ENCODE results near the gene ADAMTS6.

Gene ADAMTS6

DNA sequence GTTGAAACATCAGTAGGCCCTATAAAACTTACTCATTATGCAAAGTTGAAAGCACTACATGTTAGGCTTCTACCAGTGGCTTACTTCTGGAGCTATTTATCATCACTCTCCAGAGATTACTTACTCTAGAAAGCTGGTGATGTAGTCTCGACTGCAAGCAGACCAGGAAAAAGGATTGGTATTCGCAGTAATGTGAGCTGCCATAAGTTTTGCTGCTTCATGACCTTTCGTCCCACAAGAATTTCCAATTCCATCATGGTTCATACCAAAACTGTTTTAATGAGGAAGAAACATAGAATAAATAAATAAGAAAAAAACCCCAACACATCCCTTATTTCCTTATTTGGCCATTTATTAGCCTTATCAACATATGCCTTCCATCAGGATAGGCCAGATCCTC lies 181.9 kb downstream of the ADAMTS6 start:
- ChIA-PET POLR2A (no interaction called here), CTCF (no interaction called here)
- TF ChIP-seq ZNF384 (IDR thresholded peaks at IDR 0.05) (no peak), SP1 (IDR thresholded peaks at IDR 0.05) (no peak), HDGF (IDR thresholded peaks at IDR 0.05; ENCODE audit: borderline replicate concordance) (no peak), L3MBTL2 (conservative IDR thresholded peaks at IDR 0.05) (no peak), TARDBP (IDR thresholded peaks at IDR 0.05) (no peak), FOXM1 (IDR thresholded peaks at IDR 0.05; ENCODE audit: borderline replicate concordance) (no peak), BHLHE40 (IDR thresholded peaks at IDR 0.05; ENCODE audit: borderline replicate concordance) (no peak), NFRKB (IDR thresholded peaks at IDR 0.05) (no peak)
- DNase-seq (ENCODE audit: extremely low spot score) = no peak

DNA sequence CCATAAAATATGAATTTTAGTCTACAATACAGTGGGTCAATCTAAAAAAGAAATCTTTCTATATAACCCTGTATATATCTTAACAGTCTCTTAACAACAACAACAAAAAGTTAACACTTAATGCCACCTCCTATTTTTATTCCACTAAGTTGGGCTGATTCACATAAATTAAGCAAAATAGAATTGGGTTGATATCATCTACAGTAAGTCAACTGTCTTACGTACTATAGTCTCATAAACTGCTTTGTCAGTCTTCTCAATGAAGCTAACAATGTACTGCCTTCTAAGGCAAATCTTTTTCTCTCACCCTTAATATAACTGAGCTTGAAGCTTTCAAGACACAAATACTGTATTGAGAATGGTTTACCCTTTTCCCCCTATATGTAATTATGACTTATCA lies 185.7 kb downstream of the ADAMTS6 start:
- POLR2A ChIA-PET = no interaction called here
- DNase-seq (ENCODE audit: extremely low spot score) = no peak
- CTCF ChIA-PET = no interaction called here
- TF ChIP-seq SP1 (IDR thresholded peaks at IDR 0.05) = no peak
- TF ChIP-seq HDGF (IDR thresholded peaks at IDR 0.05; ENCODE audit: borderline replicate concordance) = no peak
- no peak for TF ChIP-seq PKNOX1 (IDR thresholded peaks at IDR 0.05)
- TF ChIP-seq BHLHE40 (IDR thresholded peaks at IDR 0.05; ENCODE audit: borderline replicate concordance) = no peak
- no peak for TF ChIP-seq ZNF384 (IDR thresholded peaks at IDR 0.05)
- TF ChIP-seq ELF4 (IDR thresholded peaks at IDR 0.05) = no peak
- no peak for TF ChIP-seq CTBP1 (IDR thresholded peaks at IDR 0.05; ENCODE audit: borderline replicate concordance)
- TF ChIP-seq NFRKB (IDR thresholded peaks at IDR 0.05) = no peak
- TF ChIP-seq LEF1 (IDR thresholded peaks at IDR 0.05; ENCODE audit: borderline replicate concordance) = no peak
- TF ChIP-seq L3MBTL2 (conservative IDR thresholded peaks at IDR 0.05) = no peak

DNA sequence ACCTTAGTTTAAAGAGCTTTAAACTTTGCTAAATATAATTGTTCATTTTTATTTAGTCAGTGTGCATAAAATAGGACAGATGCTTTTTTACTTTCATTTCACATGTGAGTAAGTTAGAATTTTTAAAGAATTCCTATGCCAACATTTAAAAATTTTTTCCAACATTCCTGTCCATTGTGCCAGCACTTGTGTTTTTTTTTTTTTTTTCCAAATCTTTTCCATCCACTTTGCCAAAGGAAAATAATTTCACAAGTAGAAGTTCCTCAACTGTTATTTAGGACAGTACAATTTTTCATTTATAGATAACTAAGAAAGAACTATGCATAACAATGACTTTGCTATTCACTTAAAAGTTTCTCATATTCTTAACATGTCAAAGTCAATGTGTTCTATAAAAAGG lies 189.5 kb downstream of the ADAMTS6 start:
- ChIA-PET CTCF (no interaction called here), POLR2A (no interaction called here)
- DNase-seq (ENCODE audit: extremely low spot score) = no peak
- TF ChIP-seq FOXM1 (IDR thresholded peaks at IDR 0.05; ENCODE audit: borderline replicate concordance) (no peak), FOXA1 (IDR thresholded peaks at IDR 0.05) (no peak), LEF1 (IDR thresholded peaks at IDR 0.05; ENCODE audit: borderline replicate concordance) (no peak), CTBP1 (IDR thresholded peaks at IDR 0.05; ENCODE audit: borderline replicate concordance) (no peak), SP1 (IDR thresholded peaks at IDR 0.05) (no peak), ARNT (IDR thresholded peaks at IDR 0.05) (no peak), ZNF384 (IDR thresholded peaks at IDR 0.05) (no peak), L3MBTL2 (conservative IDR thresholded peaks at IDR 0.05) (no peak), NFRKB (IDR thresholded peaks at IDR 0.05) (no peak), PKNOX1 (IDR thresholded peaks at IDR 0.05) (no peak), ELF4 (IDR thresholded peaks at IDR 0.05) (no peak), BHLHE40 (IDR thresholded peaks at IDR 0.05; ENCODE audit: borderline replicate concordance) (no peak), TARDBP (IDR thresholded peaks at IDR 0.05) (no peak), SUZ12 (IDR thresholded peaks at IDR 0.05) (no peak), HDGF (IDR thresholded peaks at IDR 0.05; ENCODE audit: borderline replicate concordance) (no peak), FOXK2 (IDR thresholded peaks at IDR 0.05) (no peak)

DNA sequence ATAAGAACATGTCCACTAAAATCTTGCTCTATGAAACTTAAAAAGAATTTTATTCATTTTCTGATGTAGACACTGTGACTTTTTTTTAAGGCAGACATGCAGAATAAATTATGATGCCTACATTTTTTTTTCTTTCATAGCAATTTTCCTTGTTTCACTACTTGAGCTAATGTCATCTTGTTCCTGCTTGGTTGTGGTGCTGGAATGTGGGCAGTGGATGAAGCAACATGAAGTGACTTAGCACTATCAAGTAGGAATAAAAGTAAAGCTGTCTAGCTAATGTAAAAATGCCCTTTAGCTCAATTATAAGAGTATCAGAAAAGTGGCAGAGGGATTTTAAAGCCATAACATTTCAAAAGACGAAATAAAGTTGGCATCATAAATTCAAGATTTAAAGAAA lies 191.0 kb downstream of the ADAMTS6 start:
- TF ChIP-seq ELF4 (IDR thresholded peaks at IDR 0.05) = no peak
- no peak for TF ChIP-seq BHLHE40 (IDR thresholded peaks at IDR 0.05; ENCODE audit: borderline replicate concordance)
- no peak for TF ChIP-seq FOXA1 (IDR thresholded peaks at IDR 0.05)
- TF ChIP-seq SP1 (IDR thresholded peaks at IDR 0.05) = no peak
- TF ChIP-seq HDGF (IDR thresholded peaks at IDR 0.05; ENCODE audit: borderline replicate concordance) = no peak
- TF ChIP-seq TARDBP (IDR thresholded peaks at IDR 0.05) = no peak
- no peak for TF ChIP-seq NFRKB (IDR thresholded peaks at IDR 0.05)
- no peak for TF ChIP-seq LEF1 (IDR thresholded peaks at IDR 0.05; ENCODE audit: borderline replicate concordance)
- no peak for TF ChIP-seq CTBP1 (IDR thresholded peaks at IDR 0.05; ENCODE audit: borderline replicate concordance)
- TF ChIP-seq FOXK2 (IDR thresholded peaks at IDR 0.05) = no peak
- TF ChIP-seq PKNOX1 (IDR thresholded peaks at IDR 0.05) = no peak
- TF ChIP-seq SUZ12 (IDR thresholded peaks at IDR 0.05) = no peak
- TF ChIP-seq ARNT (IDR thresholded peaks at IDR 0.05) = no peak
- no peak for TF ChIP-seq L3MBTL2 (conservative IDR thresholded peaks at IDR 0.05)
- TF ChIP-seq FOXM1 (IDR thresholded peaks at IDR 0.05; ENCODE audit: borderline replicate concordance) = no peak
- no peak for TF ChIP-seq ZNF384 (IDR thresholded peaks at IDR 0.05)
- no peak for DNase-seq (ENCODE audit: extremely low spot score)
- ChIA-PET POLR2A (no interaction called here), CTCF (no interaction called here)

- DNase-seq (ENCODE audit: extremely low spot score) = no peak
- ChIA-PET POLR2A (no interaction called here), CTCF (no interaction called here)
- no peak for TF ChIP-seq FOXK2 (IDR thresholded peaks at IDR 0.05)
These were observed 193.1 kb downstream of the ADAMTS6 start for GRCh38 chr5:65288657-65289056.

DNA sequence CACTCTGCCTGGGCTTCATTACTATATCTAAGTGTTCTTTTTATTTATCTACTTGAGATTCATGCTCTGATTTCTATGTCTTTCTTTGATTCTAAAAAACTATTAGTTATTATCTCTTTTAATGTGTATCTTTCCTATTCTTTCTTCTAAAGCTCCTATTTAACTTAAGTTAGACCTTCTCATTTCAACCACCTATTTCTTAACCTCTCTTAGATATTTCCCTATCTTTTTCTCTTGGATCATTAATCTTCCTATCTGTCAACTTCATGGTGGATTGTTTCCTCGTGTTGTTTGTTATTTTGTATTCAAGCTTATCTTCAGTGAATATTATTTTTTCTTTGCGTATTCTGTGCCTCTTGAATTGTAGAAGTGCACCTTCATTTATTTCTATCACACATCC lies 202.1 kb downstream of the ADAMTS6 start:
- TF ChIP-seq ZNF384 (IDR thresholded peaks at IDR 0.05) (no peak), NFRKB (IDR thresholded peaks at IDR 0.05) (no peak), HDGF (IDR thresholded peaks at IDR 0.05; ENCODE audit: borderline replicate concordance) (no peak), LEF1 (IDR thresholded peaks at IDR 0.05; ENCODE audit: borderline replicate concordance) (no peak), ELF4 (IDR thresholded peaks at IDR 0.05) (no peak), SP1 (IDR thresholded peaks at IDR 0.05) (no peak), ARNT (IDR thresholded peaks at IDR 0.05) (no peak), FOXM1 (IDR thresholded peaks at IDR 0.05; ENCODE audit: borderline replicate concordance) (no peak), SUZ12 (IDR thresholded peaks at IDR 0.05) (no peak), PKNOX1 (IDR thresholded peaks at IDR 0.05) (no peak), L3MBTL2 (conservative IDR thresholded peaks at IDR 0.05) (no peak), FOXA1 (IDR thresholded peaks at IDR 0.05) (no peak)
- CTCF ChIA-PET = interaction anchor here (0.7 kb wide), 1 partner anchor 32 kb away, joined by 4 read pairs; no protein-coding TSS in a partner anchor
- POLR2A ChIA-PET = no interaction called here
- no peak for DNase-seq (ENCODE audit: extremely low spot score)
